ENCODE results near the gene TMEM150C. TPM values are rescaled to one million over a fixed set of nuclear protein-coding genes. Genes with fewer than 3 reads are reported as not detected.
"Not testable (repeated sequence)": the region's sequence is repeated elsewhere in the genome, so short reads cannot be mapped to it uniquely, and the experiment has no call there.

TMEM150C gene
- total RNA-seq, 1 experiment from 2014 or later: 4.0 TPM

GRCh38 chr4:82569076-82569475, 7.3 kb upstream of the TMEM150C start:
- no peak for DNase-seq (ENCODE audit: low read depth)

GRCh38 chr4:82567444-82567843, 5.7 kb upstream of the TMEM150C start:
- DNase-seq (ENCODE audit: low read depth): no peak

GRCh38 chr4:82562564-82562854, 721 bp upstream of the TMEM150C start:
- no peak for DNase-seq (ENCODE audit: low read depth)

- DNase-seq (ENCODE audit: low read depth): no peak
Measured at GRCh38 chr4:82560853-82561785, 669 bp downstream of the TMEM150C start.

GRCh38 chr4:82559735-82560120, 2.1 kb downstream of the TMEM150C start:
- no peak for DNase-seq (ENCODE audit: low read depth)

- not testable (repeated sequence) for DNase-seq (ENCODE audit: low read depth)
Measured at GRCh38 chr4:82559090-82559734, 2.6 kb downstream of the TMEM150C start.

GRCh38 chr4:82555276-82555675, 6.5 kb downstream of the TMEM150C start:
- no peak for DNase-seq (ENCODE audit: low read depth)

GRCh38 chr4:82553020-82553419, 8.8 kb downstream of the TMEM150C start:
- DNase-seq (ENCODE audit: low read depth): no peak

- DNase-seq (ENCODE audit: low read depth): no peak
Measured at GRCh38 chr4:82551734-82552133, 10.1 kb downstream of the TMEM150C start.

- DNase-seq (ENCODE audit: low read depth): not testable (repeated sequence)
Measured at GRCh38 chr4:82547850-82548249, 13.9 kb downstream of the TMEM150C start.

GRCh38 chr4:82543131-82543530, 18.7 kb downstream of the TMEM150C start:
- no peak for DNase-seq (ENCODE audit: low read depth)

GRCh38 chr4:82542642-82543041, 19.1 kb downstream of the TMEM150C start:
- DNase-seq (ENCODE audit: low read depth): no peak

GRCh38 chr4:82529322-82529721, 32.5 kb downstream of the TMEM150C start:
- no peak for DNase-seq (ENCODE audit: low read depth)

- DNase-seq (ENCODE audit: low read depth): no peak
Measured at GRCh38 chr4:82528868-82529267, 32.9 kb downstream of the TMEM150C start.

- DNase-seq (ENCODE audit: low read depth): no peak
Measured at GRCh38 chr4:82528074-82528473, 33.7 kb downstream of the TMEM150C start.

GRCh38 chr4:82525307-82525911, 36.4 kb downstream of the TMEM150C start:
- DNase-seq (ENCODE audit: low read depth): peak; percentile 20

- no peak for DNase-seq (ENCODE audit: low read depth)
Measured at GRCh38 chr4:82524570-82525152, 37.1 kb downstream of the TMEM150C start.

- DNase-seq (ENCODE audit: low read depth): no peak
Measured at GRCh38 chr4:82523179-82523578, 38.6 kb downstream of the TMEM150C start.

- DNase-seq (ENCODE audit: low read depth): no peak
Measured at GRCh38 chr4:82522472-82522871, 39.3 kb downstream of the TMEM150C start.

GRCh38 chr4:82521283-82521682, 40.5 kb downstream of the TMEM150C start:
- DNase-seq (ENCODE audit: low read depth): no peak

GRCh38 chr4:82519776-82520175, 42.0 kb downstream of the TMEM150C start:
- DNase-seq (ENCODE audit: low read depth): peak; percentile 17

- DNase-seq (ENCODE audit: low read depth): peak; percentile 42
Measured at GRCh38 chr4:82519072-82519471, 42.7 kb downstream of the TMEM150C start.
